PFSK-1 (cell line): Measurements from ENCODE around the gene DNM3.

Source experiments
- POLR2AphosphoS5 ChIP-seq: IDR thresholded peaks from 2 replicates; pipeline ENCODE4 v1.6.1; 2012; ENCODE audit warnings: low read depth, mild to moderate bottlenecking, control low read depth, low read length, moderate library complexity
- REST ChIP-seq, 2 experiments: IDR thresholded peaks; 2 replicates each; pipeline versions ENCODE4 v1.6.1 to v1.8.0; 2011 to 2012; ENCODE audit warnings: low read depth in 2 of 2, low read length in 2 of 2, control low read depth in 1 of 2, inconsistent platforms in 1 of 2, mild to moderate bottlenecking in 1 of 2, moderate library complexity in 1 of 2; ENCODE audit not compliant: insufficient read depth in 1 of 2

- TF ChIP-seq REST (IDR thresholded peaks at IDR 0.05; ENCODE audit: insufficient read depth in 1 of 2, low read depth in 2 of 2, low read length in 2 of 2) (no peak), POLR2AphosphoS5 (no peak)
These were observed 81.7 kb downstream of the DNM3 start for GRCh38 chr1:171922999-171923398.
